ENCODE results near the gene LPP.

The LPP gene

DNA sequence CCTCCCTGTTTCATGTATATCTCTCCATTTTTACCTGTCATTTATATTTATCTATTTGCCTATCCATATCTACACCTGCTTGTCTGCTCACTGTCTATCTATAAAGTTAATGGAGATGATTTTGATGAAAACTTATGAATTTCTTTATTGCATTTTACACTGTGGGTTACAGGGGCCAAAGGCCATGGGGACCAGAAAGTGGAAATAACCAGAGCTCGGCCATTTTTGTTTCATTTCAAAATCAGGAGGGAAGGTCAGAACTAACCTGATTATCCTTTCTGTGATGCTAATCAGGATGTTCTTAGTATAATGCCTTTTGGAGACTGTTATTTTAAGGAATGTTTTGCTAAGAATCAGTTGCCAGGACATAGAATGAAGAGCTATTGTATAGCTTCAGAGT is 147.2 kb downstream of the LPP start:
- DNase-seq = no peak

GRCh38 chr3:188303286-188303799 is 149.4 kb downstream of the LPP start:
- DNase-seq = no peak

DNA sequence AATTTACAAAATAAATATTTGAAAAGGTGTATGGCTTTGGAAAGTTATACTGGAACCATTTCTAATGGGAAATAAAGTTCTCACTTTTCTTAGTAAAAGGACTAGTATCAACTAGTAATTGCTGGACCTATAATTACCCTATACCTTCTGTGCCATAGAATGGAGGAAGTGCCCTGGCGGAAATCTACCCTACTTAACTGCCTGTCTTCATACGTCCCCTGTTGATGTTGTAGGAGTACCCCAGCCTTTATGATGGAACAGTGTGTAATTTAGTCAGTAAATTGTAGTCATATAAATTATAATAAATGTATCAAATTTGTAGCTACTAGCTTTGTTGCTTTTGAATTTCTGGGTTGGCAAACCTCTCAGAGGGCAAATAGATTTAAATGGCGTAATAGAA is 149.9 kb downstream of the LPP start:
- no peak for DNase-seq

- no peak for DNase-seq
Measured at GRCh38 chr3:188304501-188304900, 150.5 kb downstream of the LPP start.

DNA sequence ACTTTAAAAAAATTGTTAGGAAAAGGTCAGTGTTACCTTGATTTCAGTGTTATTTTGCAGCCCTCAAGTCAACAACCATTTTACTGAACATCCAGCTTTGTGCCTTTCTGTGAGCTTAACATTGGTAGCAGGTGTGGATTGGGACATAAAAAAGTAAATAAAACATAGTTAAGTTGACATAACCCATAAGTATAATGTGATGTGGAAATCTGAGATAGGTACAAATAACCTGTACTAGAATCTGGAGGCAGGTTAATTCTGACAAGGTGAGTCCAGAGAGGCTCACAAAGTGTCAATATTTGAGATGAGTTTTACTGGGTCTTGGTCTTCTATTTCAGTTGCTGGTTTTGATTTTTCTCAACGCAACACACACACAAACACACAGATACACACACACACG is 151.3 kb downstream of the LPP start:
- DNase-seq = no peak

GRCh38 chr3:188306435-188307005 is 152.6 kb downstream of the LPP start:
- DNase-seq = no peak

- no peak for DNase-seq
Measured at GRCh38 chr3:188309437-188310269, 155.7 kb downstream of the LPP start.

DNA sequence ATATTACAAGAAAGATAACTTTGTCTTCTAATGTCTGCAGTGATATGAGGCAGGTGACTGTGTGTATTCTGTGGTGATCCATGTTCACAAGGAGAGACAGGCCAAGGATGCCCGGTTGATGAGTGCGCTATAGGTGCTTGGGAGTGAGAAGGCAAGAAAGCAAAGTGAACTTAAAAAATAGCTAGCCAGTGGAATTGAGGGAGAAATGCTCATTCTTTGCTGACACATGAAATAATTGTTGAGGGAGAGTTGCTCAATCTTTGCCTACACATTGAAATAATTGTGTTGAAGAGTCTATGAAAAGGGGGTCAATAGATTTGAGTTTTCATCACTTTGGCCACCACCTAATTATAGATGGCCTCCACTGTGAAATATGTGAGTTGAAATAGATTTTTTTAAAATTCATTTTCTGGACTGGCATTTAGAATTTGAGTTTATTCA is 156.3 kb downstream of the LPP start:
- DNase-seq = no peak

- no peak for DNase-seq
Measured at GRCh38 chr3:188315553-188315952, 161.6 kb downstream of the LPP start.

DNA sequence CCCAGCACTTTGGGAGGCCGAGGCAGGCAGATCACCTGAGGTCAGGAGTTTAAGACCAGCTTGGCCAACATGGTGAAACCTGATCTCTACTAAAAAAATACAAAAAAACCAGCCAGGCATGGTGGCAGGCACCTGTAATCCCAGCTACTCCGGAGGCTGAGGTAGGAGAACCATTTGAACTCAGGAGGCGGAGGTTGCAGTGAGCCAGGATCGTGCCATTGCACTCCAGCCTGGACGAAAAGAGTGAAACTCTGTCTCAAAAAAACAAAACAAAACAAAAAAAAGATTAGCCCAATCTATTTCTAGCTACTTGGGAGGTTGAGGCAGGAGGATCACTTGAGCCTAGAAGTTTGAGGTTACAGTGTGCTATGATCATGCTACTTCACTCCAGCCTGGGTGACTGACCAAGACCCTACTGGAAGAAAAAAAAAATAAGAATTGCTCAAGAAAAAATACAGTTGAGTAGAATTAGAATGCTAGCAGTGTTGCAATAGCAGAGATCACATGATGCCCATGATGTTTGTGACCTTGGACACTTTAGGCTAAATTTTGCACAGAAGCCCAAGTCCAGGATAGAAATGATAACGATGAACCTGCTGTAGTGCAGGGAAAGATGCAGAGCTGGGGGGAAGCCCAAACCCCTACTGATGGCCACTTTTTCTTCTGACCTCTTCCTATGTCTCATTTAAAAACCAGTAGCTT is 162.2 kb downstream of the LPP start:
- no peak for DNase-seq

GRCh38 chr3:188316723-188317070 is 162.7 kb downstream of the LPP start:
- no peak for DNase-seq

DNA sequence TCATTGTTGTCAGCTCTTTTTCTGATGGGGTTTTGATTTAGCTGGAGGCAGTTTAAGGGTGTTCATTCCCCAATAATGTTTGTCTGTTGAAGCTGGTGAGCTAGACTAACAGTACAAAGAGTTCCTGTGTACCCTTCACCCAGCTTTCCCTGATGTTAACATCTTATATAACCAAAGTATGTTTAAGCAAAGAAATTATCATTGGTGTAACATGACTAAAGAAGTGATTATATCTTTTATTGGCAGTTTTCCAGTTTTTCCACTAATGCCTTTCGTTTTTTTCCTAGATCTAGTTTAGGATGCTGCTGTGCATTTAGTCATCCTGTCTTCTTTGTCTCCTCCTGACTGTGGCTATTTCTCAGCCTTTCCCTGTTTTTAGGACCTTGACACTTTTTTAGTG is 165.6 kb downstream of the LPP start:
- DNase-seq = no peak

GRCh38 chr3:188320757-188321156 is 166.8 kb downstream of the LPP start:
- no peak for DNase-seq

DNA sequence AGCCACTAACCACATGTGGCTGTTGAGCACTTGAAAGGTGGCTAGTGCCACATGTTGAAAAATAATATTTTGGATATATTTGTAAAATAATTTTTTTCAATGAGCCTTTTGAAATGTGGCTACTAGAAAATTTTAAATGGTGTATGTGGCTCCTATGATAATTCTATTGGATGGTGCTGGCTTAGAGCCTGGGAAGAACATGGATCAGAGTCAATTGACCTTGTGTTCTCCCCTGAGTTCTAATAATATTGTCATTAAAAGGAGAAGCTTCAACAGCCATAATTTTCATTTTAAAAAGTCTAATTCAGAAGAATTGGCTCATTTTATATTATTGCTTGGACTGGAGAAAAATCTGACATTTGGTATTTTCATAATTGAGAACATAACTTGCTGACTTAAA is 167.3 kb downstream of the LPP start:
- no peak for DNase-seq

DNA sequence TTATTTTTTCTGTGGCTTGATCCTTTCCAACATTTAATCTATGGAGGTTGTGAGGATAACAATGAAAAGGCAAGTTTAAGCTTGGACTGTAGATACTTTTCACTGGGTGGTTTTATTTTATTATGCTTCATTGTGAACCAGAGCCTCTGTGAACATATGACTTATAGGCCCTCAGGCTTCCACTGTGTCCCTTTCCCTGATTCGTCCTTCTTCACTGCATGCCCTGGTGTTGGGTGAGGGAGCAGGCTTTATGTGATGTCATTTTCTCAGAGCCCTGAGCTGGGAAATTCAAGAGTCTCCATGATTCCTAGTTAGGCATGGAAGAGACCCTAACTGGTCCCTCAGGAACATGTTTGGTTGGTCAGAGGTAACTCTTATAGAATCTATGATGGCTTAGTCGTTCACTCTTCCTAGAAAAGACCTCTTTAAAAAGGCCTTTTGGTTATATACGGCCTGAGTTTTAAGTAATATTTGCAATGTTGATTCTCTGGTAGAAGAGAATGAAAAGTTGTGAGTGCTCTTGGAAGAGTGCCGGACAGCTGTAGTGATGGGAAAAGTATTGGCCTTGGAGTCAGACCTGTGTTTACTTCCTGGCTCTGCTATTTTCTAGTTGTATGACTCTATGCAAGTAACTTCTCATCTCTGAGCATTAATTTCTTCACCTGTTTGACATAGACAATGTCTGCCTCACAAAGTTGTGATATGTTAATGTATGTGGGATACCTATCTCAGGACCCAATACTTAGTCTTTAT is 168.4 kb downstream of the LPP start:
- no peak for DNase-seq

- no peak for DNase-seq
Measured at GRCh38 chr3:188323067-188323842, 169.3 kb downstream of the LPP start.

- peak in 1 of 14 donors; percentile 69 for DNase-seq
Measured at GRCh38 chr3:188326111-188326510, 172.2 kb downstream of the LPP start.

GRCh38 chr3:188326968-188327367 is 173.0 kb downstream of the LPP start:
- DNase-seq = no peak

DNA sequence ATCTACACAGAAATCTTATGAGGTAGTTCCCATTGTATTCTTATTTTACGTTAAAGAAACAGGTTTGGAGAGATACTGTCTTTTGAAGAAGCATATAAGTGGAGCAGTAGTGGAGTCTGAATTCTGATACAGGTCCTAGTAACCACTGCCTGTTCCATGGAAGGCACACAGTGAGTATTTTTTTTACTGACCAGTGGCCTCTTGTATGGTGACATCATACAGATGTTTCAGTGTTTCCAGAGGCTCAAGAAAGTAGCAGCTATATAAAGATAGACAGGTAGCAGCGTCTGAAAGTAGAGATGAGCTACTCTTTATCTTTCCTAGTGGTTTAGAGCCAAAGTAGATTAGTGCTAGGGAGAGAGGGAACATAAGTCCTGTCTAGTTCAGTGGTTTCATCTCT is 173.5 kb downstream of the LPP start:
- DNase-seq = no peak

GRCh38 chr3:188330138-188330537 is 176.2 kb downstream of the LPP start:
- DNase-seq = no peak

DNA sequence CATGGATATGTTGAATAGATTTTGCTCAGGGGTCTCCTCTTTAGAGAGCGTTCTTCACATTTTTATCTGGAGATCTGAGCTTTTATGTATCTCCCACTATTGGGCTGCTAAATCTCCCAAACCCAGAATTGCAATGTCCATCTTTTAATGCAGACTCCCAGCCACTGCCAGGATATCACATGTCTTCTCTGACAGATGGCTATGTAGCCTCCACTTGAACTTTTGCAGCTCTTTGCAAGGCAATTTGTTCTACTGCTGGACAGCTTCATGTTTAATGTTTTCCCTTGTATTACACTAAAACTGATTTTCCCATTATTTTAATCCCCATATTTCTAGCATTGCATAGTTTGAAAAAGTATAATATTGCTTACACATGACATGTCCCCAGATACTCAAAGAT is 177.2 kb downstream of the LPP start:
- DNase-seq = peak in 1 of 14 donors; percentile 50

- DNase-seq = no peak
Measured at GRCh38 chr3:188332085-188332484, 178.1 kb downstream of the LPP start.
